Caco-2 (cell line): ENCODE measurements around the gene FMO4. TPM values are rescaled to one million over a fixed set of nuclear protein-coding genes. Genes with fewer than 3 reads are reported as not detected.
"Not testable (repeated sequence)": the region's sequence is repeated elsewhere in the genome, so short reads cannot be mapped to it uniquely, and the experiment has no call there.

Experiments
- BruUV-seq: library from RNA; stranded (reverse); fragments of 400-500 nt; replicated peaks from 2 replicates; lab custom pipeline; 2021; lab: Mats Ljungman, UMichigan
- CTCF ChIA-PET: fragments of 300-600 bp; sonication (Branson Sonifier 250); formaldehyde crosslinking; loops from one replicate; lab custom pipeline; 2022; ENCODE audit warnings: antibody characterized with exemption; lab: Charles Lee
- POLR2A ChIA-PET: fragments of 300-600 bp; sonication (Branson Sonifier 250); formaldehyde crosslinking; loops from one replicate; lab custom pipeline; 2022; ENCODE audit warnings: antibody characterized with exemption; lab: Charles Lee
- DNase-seq, 2 experiments: peaks; one replicate each; pipeline versions ENCODE4 v3.0.0 to v3.0.0-alpha.2; 2020 to 2022
- H3K27me3 ChIP-seq: replicated peaks from 2 replicates; pipeline ENCODE4 v1.6.0; 2011; ENCODE audit warnings: low read length; ENCODE audit not compliant: control insufficient read depth, insufficient read depth
- H3K36me3 ChIP-seq: 2 replicates; pipeline ENCODE4 v1.5.1; 2011; ENCODE audit warnings: low read length; ENCODE audit not compliant: control insufficient read depth, insufficient read depth
- H3K4me1 ChIP-seq: fragments of 250-450 bp; sonication (Bioruptor Pico); 2 replicates; pipeline ENCODE4 v1.5.1; 2020; ENCODE audit warnings: mild to moderate bottlenecking
- H3K4me3 ChIP-seq: 2 replicates; pipeline ENCODE4 v1.5.1; 2011; ENCODE audit warnings: low read depth, mild to moderate bottlenecking, control low read depth, low read length
- H3K9me3 ChIP-seq: fragments of 250-450 bp; sonication (Bioruptor Pico); 2 replicates; pipeline ENCODE4 v1.5.1; 2020; ENCODE audit warnings: mild to moderate bottlenecking, moderate library complexity
- H3K27ac Mint-ChIP-seq: one replicate; pipeline ENCODE4 v1.8.0; 2022; ENCODE audit warnings: mixed read lengths; ENCODE audit not compliant: unreplicated experiment
- H3K27me3 Mint-ChIP-seq: one replicate; pipeline ENCODE4 v1.8.0; 2022; ENCODE audit warnings: mixed read lengths; ENCODE audit not compliant: insufficient read depth, unreplicated experiment
- H3K36me3 Mint-ChIP-seq: one replicate; pipeline ENCODE4 v1.8.0; 2022; ENCODE audit warnings: mild to moderate bottlenecking, mixed read lengths; ENCODE audit not compliant: insufficient read depth, unreplicated experiment
- H3K4me1 Mint-ChIP-seq: one replicate; pipeline ENCODE4 v1.8.0; 2022; ENCODE audit warnings: low read depth, mixed read lengths; ENCODE audit not compliant: unreplicated experiment
- H3K4me3 Mint-ChIP-seq: one replicate; pipeline ENCODE4 v1.8.0; 2022; ENCODE audit warnings: mild to moderate bottlenecking, moderate library complexity, mixed read lengths; ENCODE audit not compliant: unreplicated experiment
- H3K9me3 Mint-ChIP-seq: one replicate; pipeline ENCODE4 v1.8.0; 2022; ENCODE audit warnings: mixed read lengths; ENCODE audit not compliant: unreplicated experiment
- intact Hi-C: fragments of 100-400 bp; cut with micrococcal nuclease; formaldehyde crosslinking; loops from one replicate; pipeline ENCODE4 v1.10.0; 2022; ENCODE audit not compliant: unreplicated experiment
- total RNA-seq: library from RNA; stranded (reverse); gene quantifications from 2 replicates; pipeline ENCODE4 v1.2.3, GENCODE V29; 2022
- TF ChIP-seq, protein P1 (sequence below), 2 experiments: fragments of 200-600 bp in 1 of 2; IDR thresholded peaks; 1 replicate in 1 of 2; 2 replicates in 1 of 2; pipeline versions ENCODE4 v1.5.1 to v1.8.0; 2011 to 2022; ENCODE audit warnings: antibody characterized with exemption in 1 of 2, control low read depth in 1 of 2, inconsistent platforms in 1 of 2, low read depth in 1 of 2, low read length in 1 of 2, mild to moderate bottlenecking in 1 of 2, moderate library complexity in 1 of 2; ENCODE audit not compliant: insufficient read depth in 1 of 2, severe bottlenecking in 1 of 2, unreplicated experiment in 1 of 2

FMO4 gene
- total RNA-seq, 1 experiment from 2014 or later: 2.3 TPM

DNA sequence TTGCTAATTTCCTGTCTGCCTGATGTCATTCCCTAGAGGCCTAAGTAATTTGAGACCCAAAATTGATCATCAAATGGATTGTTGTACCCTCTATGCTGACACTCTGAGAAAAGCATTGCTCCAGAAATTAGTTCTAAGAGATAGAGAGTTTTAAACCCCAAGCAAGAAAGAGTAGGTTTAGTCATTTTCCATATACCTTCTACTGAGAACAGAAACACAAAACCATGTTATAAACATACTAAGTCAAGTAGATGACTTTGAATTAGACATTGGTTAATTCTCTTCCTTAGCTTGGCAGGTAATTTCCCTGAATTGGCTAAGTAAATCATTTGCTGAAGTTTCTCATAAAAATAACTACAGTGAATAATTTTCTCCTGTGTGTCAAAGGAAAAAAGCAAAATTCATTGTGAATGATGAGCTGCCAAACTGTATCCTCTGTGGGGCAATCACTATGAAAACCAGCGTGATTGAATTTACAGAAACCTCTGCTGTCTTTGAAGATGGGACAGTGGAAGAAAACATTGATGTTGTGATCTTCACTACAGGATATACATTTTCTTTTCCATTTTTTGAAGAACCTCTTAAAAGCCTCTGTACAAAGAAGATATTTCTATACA, 20.1 kb downstream of the FMO4 start:
- H3K4me1 Mint-ChIP-seq: no peaks in the 10 kb centered on the region
- H3K36me3 ChIP-seq: no peaks in the 10 kb centered on the region
- no peaks in the 10 kb centered on the region for H3K27me3 Mint-ChIP-seq
- no TSS peak for BruUV-seq
- no peak overlapping the region for H3K4me3 Mint-ChIP-seq
- ChIA-PET POLR2A (no interaction called here), CTCF (no interaction called here)
- intact Hi-C loops: no loop called here
- H3K27ac Mint-ChIP-seq: no peak overlapping the region
- TF ChIP-seq, protein P1, sequence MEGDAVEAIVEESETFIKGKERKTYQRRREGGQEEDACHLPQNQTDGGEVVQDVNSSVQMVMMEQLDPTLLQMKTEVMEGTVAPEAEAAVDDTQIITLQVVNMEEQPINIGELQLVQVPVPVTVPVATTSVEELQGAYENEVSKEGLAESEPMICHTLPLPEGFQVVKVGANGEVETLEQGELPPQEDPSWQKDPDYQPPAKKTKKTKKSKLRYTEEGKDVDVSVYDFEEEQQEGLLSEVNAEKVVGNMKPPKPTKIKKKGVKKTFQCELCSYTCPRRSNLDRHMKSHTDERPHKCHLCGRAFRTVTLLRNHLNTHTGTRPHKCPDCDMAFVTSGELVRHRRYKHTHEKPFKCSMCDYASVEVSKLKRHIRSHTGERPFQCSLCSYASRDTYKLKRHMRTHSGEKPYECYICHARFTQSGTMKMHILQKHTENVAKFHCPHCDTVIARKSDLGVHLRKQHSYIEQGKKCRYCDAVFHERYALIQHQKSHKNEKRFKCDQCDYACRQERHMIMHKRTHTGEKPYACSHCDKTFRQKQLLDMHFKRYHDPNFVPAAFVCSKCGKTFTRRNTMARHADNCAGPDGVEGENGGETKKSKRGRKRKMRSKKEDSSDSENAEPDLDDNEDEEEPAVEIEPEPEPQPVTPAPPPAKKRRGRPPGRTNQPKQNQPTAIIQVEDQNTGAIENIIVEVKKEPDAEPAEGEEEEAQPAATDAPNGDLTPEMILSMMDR (IDR thresholded peaks at IDR 0.05; ENCODE audit: insufficient read depth in 1 of 2, low read depth in 1 of 2, low read length in 1 of 2, severe bottlenecking in 1 of 2, unreplicated experiment in 1 of 2): no peak
- H3K4me1 ChIP-seq: no peaks in the 10 kb centered on the region
- no peaks in the 10 kb centered on the region for H3K9me3 ChIP-seq
- no peaks in the 10 kb centered on the region for H3K36me3 Mint-ChIP-seq
- DNase-seq: no peak
- H3K27me3 ChIP-seq: no peaks in the 10 kb centered on the region
- H3K9me3 Mint-ChIP-seq: no peaks in the 10 kb centered on the region
- no peak overlapping the region for H3K4me3 ChIP-seq

DNA sequence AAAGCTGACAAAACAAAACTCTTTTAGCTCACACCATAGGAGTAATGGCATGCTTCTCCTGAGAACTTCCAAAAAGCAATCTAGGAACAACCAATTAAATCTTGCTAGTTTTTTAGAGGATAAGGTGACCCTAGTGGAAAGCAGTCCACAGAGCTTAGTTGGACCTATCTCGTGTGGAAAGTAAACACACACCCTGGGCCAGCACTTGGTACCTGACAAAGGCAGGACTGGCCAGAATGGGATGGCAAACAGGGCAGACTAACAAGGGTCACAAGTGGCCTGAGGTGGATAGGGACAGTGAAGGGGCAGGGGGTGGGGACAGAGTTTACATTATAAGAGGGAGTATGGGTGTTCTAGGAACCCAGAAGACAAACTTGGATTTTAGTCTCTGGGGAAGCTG, 22.0 kb downstream of the FMO4 start:
- H3K4me3 ChIP-seq: no peak overlapping the region
- Mint-ChIP-seq H3K9me3 (no peaks in the 10 kb centered on the region), H3K4me3 (no peak overlapping the region), H3K27ac (no peak overlapping the region), H3K27me3 (no peaks in the 10 kb centered on the region), H3K36me3 (no peaks in the 10 kb centered on the region), H3K4me1 (no peaks in the 10 kb centered on the region)
- intact Hi-C loops: no loop called here
- DNase-seq: no peak
- POLR2A ChIA-PET: no interaction called here
- TF ChIP-seq, protein P1 (IDR thresholded peaks at IDR 0.05; ENCODE audit: insufficient read depth in 1 of 2, low read depth in 1 of 2, low read length in 1 of 2, severe bottlenecking in 1 of 2, unreplicated experiment in 1 of 2): no peak
- no TSS peak for BruUV-seq
- H3K4me1 ChIP-seq: no peaks in the 10 kb centered on the region
- H3K27me3 ChIP-seq: no peaks in the 10 kb centered on the region
- CTCF ChIA-PET: no interaction called here
- no peaks in the 10 kb centered on the region for H3K36me3 ChIP-seq
- no peaks in the 10 kb centered on the region for H3K9me3 ChIP-seq

DNA sequence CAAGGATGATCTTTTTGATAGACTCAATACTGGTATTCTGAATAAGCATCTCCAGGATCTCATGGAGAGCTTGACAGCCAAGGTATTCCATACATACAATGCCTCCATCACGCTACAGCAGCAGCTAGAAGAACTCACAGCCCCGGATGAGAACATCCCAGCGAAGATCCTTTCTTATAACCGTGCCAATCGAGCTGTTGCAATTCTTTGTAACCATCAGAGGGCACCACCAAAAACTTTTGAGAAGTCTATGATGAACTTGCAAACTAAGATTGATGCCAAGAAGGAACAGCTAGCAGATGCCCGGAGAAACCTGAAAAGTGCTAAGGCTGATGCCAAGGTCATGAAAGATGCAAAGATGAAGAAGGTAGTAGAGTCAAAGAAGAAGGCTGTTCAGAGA, 25.4 kb downstream of the FMO4 start:
- H3K4me1 ChIP-seq, H3K36me3 ChIP-seq, H3K36me3 Mint-ChIP-seq, DNase-seq, CTCF ChIA-PET, POLR2A ChIA-PET, H3K4me1 Mint-ChIP-seq, H3K27me3 Mint-ChIP-seq, H3K27me3 ChIP-seq, BruUV-seq, H3K9me3 ChIP-seq, H3K27ac Mint-ChIP-seq, intact Hi-C loops, H3K4me3 ChIP-seq, H3K9me3 Mint-ChIP-seq, H3K4me3 Mint-ChIP-seq: not testable (repeated sequence)
